ENCODE measurements around the gene SNRNP35.

DNA sequence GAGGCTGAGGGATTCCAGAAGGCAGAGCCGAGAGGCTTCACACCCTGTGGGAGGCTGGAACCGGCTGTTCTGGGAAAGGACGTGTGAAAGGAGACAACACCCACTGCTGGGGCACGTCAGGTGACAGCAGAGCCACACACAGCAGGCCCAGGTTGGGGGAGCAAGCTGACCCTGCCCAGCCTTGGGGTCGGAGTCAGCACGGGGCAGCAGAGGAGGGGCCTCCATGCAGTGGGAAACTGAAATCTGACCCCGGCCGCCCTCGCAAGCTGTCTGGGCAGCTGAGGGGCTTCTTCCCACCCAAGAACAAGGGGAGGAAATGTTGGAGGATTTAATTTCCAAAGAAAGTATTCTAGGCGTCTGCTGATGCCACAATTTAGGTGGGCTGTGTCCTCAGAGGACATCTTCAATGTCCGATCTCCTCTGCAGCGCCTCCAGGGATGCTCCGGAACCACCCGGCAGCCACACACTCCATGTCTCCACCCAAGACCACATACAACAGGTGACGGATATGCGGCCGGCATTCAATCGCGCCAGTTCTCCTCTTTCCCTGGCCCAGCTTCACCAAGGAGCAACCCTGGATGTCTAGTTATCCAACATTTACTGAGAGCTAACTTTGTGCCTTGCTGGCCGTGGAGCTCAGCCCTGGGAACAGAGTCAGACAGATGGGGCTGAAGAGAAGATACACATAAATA lies 30.7 kb downstream of the SNRNP35 start:
- TF ChIP-seq, protein P1, sequence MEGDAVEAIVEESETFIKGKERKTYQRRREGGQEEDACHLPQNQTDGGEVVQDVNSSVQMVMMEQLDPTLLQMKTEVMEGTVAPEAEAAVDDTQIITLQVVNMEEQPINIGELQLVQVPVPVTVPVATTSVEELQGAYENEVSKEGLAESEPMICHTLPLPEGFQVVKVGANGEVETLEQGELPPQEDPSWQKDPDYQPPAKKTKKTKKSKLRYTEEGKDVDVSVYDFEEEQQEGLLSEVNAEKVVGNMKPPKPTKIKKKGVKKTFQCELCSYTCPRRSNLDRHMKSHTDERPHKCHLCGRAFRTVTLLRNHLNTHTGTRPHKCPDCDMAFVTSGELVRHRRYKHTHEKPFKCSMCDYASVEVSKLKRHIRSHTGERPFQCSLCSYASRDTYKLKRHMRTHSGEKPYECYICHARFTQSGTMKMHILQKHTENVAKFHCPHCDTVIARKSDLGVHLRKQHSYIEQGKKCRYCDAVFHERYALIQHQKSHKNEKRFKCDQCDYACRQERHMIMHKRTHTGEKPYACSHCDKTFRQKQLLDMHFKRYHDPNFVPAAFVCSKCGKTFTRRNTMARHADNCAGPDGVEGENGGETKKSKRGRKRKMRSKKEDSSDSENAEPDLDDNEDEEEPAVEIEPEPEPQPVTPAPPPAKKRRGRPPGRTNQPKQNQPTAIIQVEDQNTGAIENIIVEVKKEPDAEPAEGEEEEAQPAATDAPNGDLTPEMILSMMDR (IDR thresholded peaks at IDR 0.05; ENCODE audit: poor library complexity): no peak
- TF ChIP-seq EZH2phosphoT487 (IDR thresholded peaks at IDR 0.05; ENCODE audit: low read depth, severe bottlenecking, unreplicated experiment): no peak
- no peak for TF ChIP-seq EZH2 (IDR thresholded peaks at IDR 0.05; ENCODE audit: borderline replicate concordance)
